ENCODE data around the gene HAUS3.

The HAUS3 gene

GRCh38 chr4:2241410-2242353 is at the start of gene HAUS3, which contains the start of gene POLN:
Gene HAUS3 (minus strand): TSS chr4:2242121. CDS start chr4:2240946, 1,175 bp downstream.
Gene POLN (minus strand): TSS chr4:2242121. CDS start chr4:2229231, 12,890 bp downstream.
- peak; percentile 99 to 100 for DNase-seq

GRCh38 chr4:2290974-2291704 is 49.2 kb upstream of the HAUS3 start:
- DNase-seq, result peak; percentile 83 to 84

- DNase-seq, result no peak
These were observed 48.6 kb upstream of the HAUS3 start for GRCh38 chr4:2290488-2290887.

GRCh38 chr4:2289955-2290333 is 48.0 kb upstream of the HAUS3 start:
- no peak for DNase-seq

- DNase-seq, result no peak
These were observed 47.5 kb upstream of the HAUS3 start for GRCh38 chr4:2289311-2289954.

- DNase-seq, result no peak
These were observed 46.2 kb upstream of the HAUS3 start for GRCh38 chr4:2288051-2288541.

GRCh38 chr4:2287594-2287915 is 45.6 kb upstream of the HAUS3 start:
- no peak for DNase-seq

- no peak for DNase-seq
These were observed 45.1 kb upstream of the HAUS3 start for GRCh38 chr4:2286904-2287593.

- DNase-seq, result no peak
These were observed 43.9 kb upstream of the HAUS3 start for GRCh38 chr4:2285613-2286381.

GRCh38 chr4:2284934-2285612 is 43.2 kb upstream of the HAUS3 start:
- no peak for DNase-seq

GRCh38 chr4:2284161-2284933 is 42.4 kb upstream of the HAUS3 start:
- no peak for DNase-seq

GRCh38 chr4:2283199-2283711 is 41.3 kb upstream of the HAUS3 start:
- no peak for DNase-seq

GRCh38 chr4:2281575-2282343 is 39.8 kb upstream of the HAUS3 start:
- peak; percentile 90 for DNase-seq

GRCh38 chr4:2280531-2281300 is 38.8 kb upstream of the HAUS3 start:
- DNase-seq, result no peak

- DNase-seq, result no peak
These were observed 36.0 kb upstream of the HAUS3 start for GRCh38 chr4:2277956-2278355.

GRCh38 chr4:2276581-2277325 is 34.8 kb upstream of the HAUS3 start:
- no peak for DNase-seq

GRCh38 chr4:2275546-2276251 is 33.8 kb upstream of the HAUS3 start:
- DNase-seq, result no peak
